ENCODE data around the gene GABRR2. TPM values are rescaled to one million over a fixed set of nuclear protein-coding genes. Genes with fewer than 3 reads are reported as not detected.

The GABRR2 gene
- total RNA-seq, 1 donor = not detected

- Histone ChIP-seq H3K27ac (ENCODE audit: low read depth, low read length) (no peak overlapping the region), H4K20me1 (ENCODE audit: insufficient read depth, low read length) (no peaks in the 10 kb centered on the region), H3K27me3 (ENCODE audit: insufficient read depth, low read length) (peaks cover 43% of the 10 kb centered on the region), H3K4me3 (ENCODE audit: insufficient read depth, low read length) (no peak overlapping the region), H2AFZ (ENCODE audit: low read length) (no peak overlapping the region), H3K36me3 (ENCODE audit: insufficient read depth, low read length) (no peaks in the 10 kb centered on the region), H3K4me1 (ENCODE audit: insufficient read depth, low read length) (no peaks in the 10 kb centered on the region), H3K4me2 (ENCODE audit: insufficient read depth, low read length) (no peak overlapping the region), H3K79me2 (ENCODE audit: insufficient read depth, low read length) (no peaks in the 10 kb centered on the region), H3K9me3 (ENCODE audit: low read depth, low read length) (no peaks in the 10 kb centered on the region)
- no peak for DNase-seq (ENCODE audit: insufficient read length, low spot score, missing footprints)
- no peak for TF ChIP-seq CTCF (IDR thresholded peaks at IDR 0.05; ENCODE audit: extremely low read depth, low read depth, low read length)
Measured at GRCh38 chr6:89291256-89291819, 23.8 kb downstream of the GABRR2 start.

GRCh38 chr6:89290401-89291155 is 24.5 kb downstream of the GABRR2 start:
- Histone ChIP-seq H4K20me1 (ENCODE audit: insufficient read depth, low read length) (no peaks in the 10 kb centered on the region), H3K27me3 (ENCODE audit: insufficient read depth, low read length) (peaks cover 37% of the 10 kb centered on the region), H3K79me2 (ENCODE audit: insufficient read depth, low read length) (no peaks in the 10 kb centered on the region), H3K4me1 (ENCODE audit: insufficient read depth, low read length) (no peaks in the 10 kb centered on the region), H3K27ac (ENCODE audit: low read depth, low read length) (no peak overlapping the region), H3K36me3 (ENCODE audit: insufficient read depth, low read length) (no peaks in the 10 kb centered on the region), H3K4me3 (ENCODE audit: insufficient read depth, low read length) (no peak overlapping the region), H3K9me3 (ENCODE audit: low read depth, low read length) (no peaks in the 10 kb centered on the region), H3K4me2 (ENCODE audit: insufficient read depth, low read length) (no peak overlapping the region), H2AFZ (ENCODE audit: low read length) (no peak overlapping the region)
- TF ChIP-seq CTCF (IDR thresholded peaks at IDR 0.05; ENCODE audit: extremely low read depth, low read depth, low read length) = no peak
- no peak for DNase-seq (ENCODE audit: insufficient read length, low spot score, missing footprints)

- Histone ChIP-seq H3K4me2 (ENCODE audit: insufficient read depth, low read length) (no peak overlapping the region), H4K20me1 (ENCODE audit: insufficient read depth, low read length) (no peaks in the 10 kb centered on the region), H3K4me1 (ENCODE audit: insufficient read depth, low read length) (no peaks in the 10 kb centered on the region), H3K79me2 (ENCODE audit: insufficient read depth, low read length) (no peaks in the 10 kb centered on the region), H3K4me3 (ENCODE audit: insufficient read depth, low read length) (no peak overlapping the region), H3K36me3 (ENCODE audit: insufficient read depth, low read length) (no peaks in the 10 kb centered on the region), H3K27ac (ENCODE audit: low read depth, low read length) (no peak overlapping the region), H2AFZ (ENCODE audit: low read length) (no peak overlapping the region), H3K9me3 (ENCODE audit: low read depth, low read length) (no peaks in the 10 kb centered on the region), H3K27me3 (ENCODE audit: insufficient read depth, low read length) (peaks cover 37% of the 10 kb centered on the region)
- DNase-seq (ENCODE audit: insufficient read length, low spot score, missing footprints) = no peak
- no peak for TF ChIP-seq CTCF (IDR thresholded peaks at IDR 0.05; ENCODE audit: extremely low read depth, low read depth, low read length)
Measured at GRCh38 chr6:89289710-89290109, 25.4 kb downstream of the GABRR2 start.

- Histone ChIP-seq H3K79me2 (ENCODE audit: insufficient read depth, low read length) (no peaks in the 10 kb centered on the region), H3K4me2 (ENCODE audit: insufficient read depth, low read length) (no peak overlapping the region), H3K27me3 (ENCODE audit: insufficient read depth, low read length) (peaks cover 43% of the 10 kb centered on the region), H3K27ac (ENCODE audit: low read depth, low read length) (no peak overlapping the region), H3K9me3 (ENCODE audit: low read depth, low read length) (no peaks in the 10 kb centered on the region), H3K4me1 (ENCODE audit: insufficient read depth, low read length) (no peaks in the 10 kb centered on the region), H2AFZ (ENCODE audit: low read length) (no peak overlapping the region), H3K4me3 (ENCODE audit: insufficient read depth, low read length) (no peak overlapping the region), H3K36me3 (ENCODE audit: insufficient read depth, low read length) (no peaks in the 10 kb centered on the region), H4K20me1 (ENCODE audit: insufficient read depth, low read length) (no peaks in the 10 kb centered on the region)
- no peak for DNase-seq (ENCODE audit: insufficient read length, low spot score, missing footprints)
- TF ChIP-seq CTCF (IDR thresholded peaks at IDR 0.05; ENCODE audit: extremely low read depth, low read depth, low read length) = no peak
Measured at GRCh38 chr6:89287351-89288028, 27.6 kb downstream of the GABRR2 start.
